ENCODE results near the gene POU5F2. TPM values are rescaled to one million over a fixed set of nuclear protein-coding genes. Genes with fewer than 3 reads are reported as not detected.

The POU5F2 gene
- total RNA-seq, 1 experiment from 2014 or later: 0.02 TPM

DNA sequence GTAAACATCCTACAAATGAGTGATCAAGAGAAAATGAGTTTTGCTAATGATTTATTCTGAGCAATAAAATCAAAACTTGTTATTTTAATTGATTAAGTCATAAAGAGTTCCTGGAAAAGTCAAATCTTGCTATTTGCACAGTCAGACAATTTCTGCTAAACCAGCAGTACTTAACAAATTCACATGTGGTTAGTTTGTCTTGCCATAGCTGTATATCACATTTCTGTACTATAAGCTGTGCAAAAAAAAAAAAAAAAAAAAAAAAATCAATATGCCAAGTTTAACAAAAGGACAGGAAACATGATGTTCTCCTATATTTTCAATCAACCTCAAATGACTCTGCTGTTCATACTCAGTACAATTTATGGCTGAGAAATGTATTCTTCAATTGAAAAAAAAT is 24.9 kb downstream of the POU5F2 start:
- DNase-seq (ENCODE audit: low read depth): no peak

DNA sequence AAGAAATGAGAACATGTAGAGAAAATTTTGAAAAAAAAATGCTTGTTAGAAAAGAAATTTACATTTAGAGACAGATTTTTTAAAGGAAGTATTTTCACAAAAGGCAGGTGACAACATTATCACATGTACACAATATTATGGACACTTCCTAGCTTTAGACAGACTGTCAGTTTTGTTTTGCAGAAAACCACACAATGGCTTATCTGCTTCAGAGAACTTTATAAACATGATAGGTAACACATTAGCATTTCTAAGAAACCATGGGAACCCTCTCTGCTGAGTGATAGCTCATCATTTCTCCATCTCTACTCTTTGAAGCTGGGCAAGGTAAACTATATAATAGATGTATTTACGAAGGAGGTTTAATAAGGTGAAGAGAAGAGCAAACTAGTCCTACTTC is 25.6 kb downstream of the POU5F2 start:
- no peak for DNase-seq (ENCODE audit: low read depth)

DNA sequence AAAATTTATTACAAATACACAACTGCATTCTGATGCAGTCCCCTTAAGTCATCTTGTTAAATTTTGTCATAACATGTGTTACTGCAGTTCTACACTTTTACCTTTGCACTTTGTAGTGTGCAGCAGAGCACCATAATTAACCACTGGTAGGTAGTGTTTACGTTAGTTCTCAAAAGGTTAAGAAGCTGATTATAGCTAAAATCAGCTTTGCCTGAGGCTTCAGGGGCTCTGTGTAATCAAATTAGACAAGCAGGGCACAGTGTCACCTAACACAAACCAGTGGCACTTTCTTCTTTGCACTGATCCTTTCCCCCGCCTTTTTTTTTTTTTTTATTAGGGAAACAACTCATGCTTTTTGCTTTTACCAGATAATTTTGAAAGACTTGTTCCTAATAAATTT is 26.1 kb downstream of the POU5F2 start:
- no peak for DNase-seq (ENCODE audit: low read depth)

DNA sequence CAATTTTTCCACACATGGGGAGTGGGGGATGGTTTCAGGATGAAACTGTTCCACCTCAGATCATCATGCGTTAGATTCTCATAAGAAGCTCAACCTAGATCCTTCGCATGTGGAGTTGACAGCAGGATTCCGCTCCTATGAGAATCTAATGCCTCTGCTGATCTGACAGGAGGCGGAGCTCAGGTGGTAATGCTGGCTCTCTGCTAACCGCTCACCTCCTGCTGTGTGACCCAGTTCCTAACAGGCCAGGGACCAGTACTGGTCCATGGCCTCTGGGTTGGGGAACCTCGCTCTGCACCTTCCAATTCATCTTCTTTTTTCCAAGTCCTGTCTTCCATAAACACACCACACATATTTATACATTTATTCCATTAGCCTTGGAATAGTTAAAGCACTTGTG is 33.0 kb downstream of the POU5F2 start:
- no peak for DNase-seq (ENCODE audit: low read depth)

DNA sequence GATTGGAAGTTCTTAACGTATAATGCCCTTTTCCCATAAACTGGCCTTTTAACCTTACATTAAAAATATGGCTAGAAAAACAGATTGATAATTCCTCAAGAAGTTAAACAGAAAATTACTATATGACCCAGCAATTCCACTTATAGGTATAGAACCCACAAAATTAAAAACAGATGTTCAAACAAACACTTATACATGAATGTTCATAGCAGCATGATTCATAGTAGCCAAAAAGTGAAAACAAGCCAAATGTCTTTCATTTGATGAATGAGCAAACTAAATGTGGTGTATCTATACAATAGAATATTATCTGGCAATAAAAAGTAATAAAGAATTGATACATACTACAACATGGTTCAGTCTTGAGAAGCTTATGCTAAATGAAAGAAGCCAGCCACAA is 35.5 kb downstream of the POU5F2 start:
- DNase-seq (ENCODE audit: low read depth): no peak

DNA sequence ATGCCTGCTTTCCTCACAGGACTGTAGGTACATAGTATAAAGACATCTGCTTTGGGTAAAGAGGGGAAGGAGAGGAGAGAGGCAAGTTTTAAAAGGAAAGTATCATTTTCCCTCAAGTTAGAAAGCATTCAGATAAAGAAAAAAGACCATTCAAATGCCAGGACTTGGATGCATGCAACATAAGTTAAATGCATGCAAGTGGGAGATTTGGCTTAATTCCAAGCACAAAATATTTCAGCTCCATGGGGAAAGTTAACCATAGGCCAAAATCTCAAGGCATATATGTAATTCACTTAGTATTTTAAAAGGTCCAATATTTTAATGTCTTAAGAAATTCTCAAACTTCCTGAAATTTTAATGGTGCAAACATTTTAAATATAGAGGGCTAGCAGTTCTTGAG is 36.4 kb downstream of the POU5F2 start:
- DNase-seq (ENCODE audit: low read depth): no peak

DNA sequence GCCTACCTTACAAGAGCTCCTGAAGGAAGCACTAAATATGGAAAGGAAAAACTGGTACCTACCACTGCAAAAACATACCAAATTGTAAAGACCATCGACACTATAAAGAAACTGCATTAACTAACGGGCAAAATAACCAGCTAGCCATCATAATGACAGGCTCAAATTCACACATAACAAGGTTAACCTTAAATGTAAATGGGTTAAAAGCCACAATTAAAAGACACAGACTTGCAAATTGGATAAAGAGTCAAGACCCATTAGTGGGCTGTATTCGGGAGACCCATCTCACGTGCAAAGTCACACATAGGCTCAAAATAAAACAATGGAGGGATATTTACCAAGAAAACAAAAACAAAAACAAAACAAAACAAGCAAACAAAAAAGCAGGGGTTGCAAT is 49.4 kb downstream of the POU5F2 start:
- no peak for DNase-seq (ENCODE audit: low read depth)

Other genes starting within 250 kb of the POU5F2 start
- gene NR2F1-AS1, start 160.4 kb downstream of the POU5F2 start, total RNA-seq (2014; rRNA removed; shearing (Covaris generic)): 25.2 and 34.4 TPM in 2 replicates
- 36.3 and 67.9 TPM in 2 replicates for gene NR2F1, start 158.4 kb downstream of the POU5F2 start, total RNA-seq (2014; rRNA removed; shearing (Covaris generic))

Data from M059J (cell line).